ENCODE data around the gene IRF2BP2.

Gene IRF2BP2

DNA sequence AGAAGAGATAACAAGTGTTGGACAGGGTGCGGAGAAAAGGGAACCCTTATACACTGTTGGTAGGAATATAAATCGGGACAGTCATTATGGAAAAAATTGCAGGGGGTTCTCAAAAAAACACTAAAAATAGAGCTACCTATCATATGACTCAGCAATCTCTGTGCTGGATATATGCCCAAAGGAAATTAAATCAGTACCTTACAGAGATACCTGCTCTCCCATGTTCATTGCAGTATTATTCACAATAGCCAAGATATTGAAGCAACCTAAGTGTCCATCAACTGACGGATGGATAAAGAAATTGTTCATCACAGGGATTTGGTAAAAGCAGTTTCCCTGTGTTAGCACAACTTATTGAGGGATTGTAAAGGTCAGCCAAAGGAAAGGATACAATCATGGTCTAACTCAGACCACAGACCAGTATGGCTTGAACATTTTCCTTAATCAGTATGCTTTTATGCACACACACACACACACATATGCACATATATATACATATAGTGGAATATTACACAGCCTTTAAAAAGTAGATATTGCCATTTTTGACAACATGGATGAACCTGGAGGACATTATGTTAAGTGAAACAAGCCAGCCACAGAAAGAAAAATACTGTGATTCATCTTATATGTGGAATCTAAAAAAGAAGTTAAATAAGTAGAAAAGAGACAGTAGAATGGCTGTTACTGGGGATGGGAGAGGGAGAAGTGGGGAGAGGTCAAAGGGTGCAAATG, 44.2 kb upstream of the IRF2BP2 start:
- no peaks in the 10 kb centered on the region for H3K36me3 ChIP-seq (ENCODE audit: low read length)
- no peaks in the 10 kb centered on the region for H3K79me2 ChIP-seq (ENCODE audit: insufficient read depth, low read length)
- H3K27me3 ChIP-seq (ENCODE audit: low read length), result no peaks in the 10 kb centered on the region
- H3K9ac ChIP-seq (ENCODE audit: low read length), result no peak overlapping the region
- no peak overlapping the region for H2AFZ ChIP-seq (ENCODE audit: low read depth, low read length, severe bottlenecking)
- no peak overlapping the region for H3K4me2 ChIP-seq (ENCODE audit: low read depth, low read length, poor library complexity, severe bottlenecking)
- no peaks in the 10 kb centered on the region for H3K9me3 ChIP-seq (ENCODE audit: insufficient read depth, low read length)
- no peak overlapping the region for H3K4me3 ChIP-seq (ENCODE audit: insufficient read depth, low read length, poor library complexity, severe bottlenecking)
- H3K27ac ChIP-seq (ENCODE audit: low read depth, low read length), result no peak overlapping the region
- no peaks in the 10 kb centered on the region for H3F3A ChIP-seq (ENCODE audit: insufficient read depth)
- no peaks in the 10 kb centered on the region for H3K9me2 ChIP-seq (replicated peaks; ENCODE audit: insufficient read depth, low read length)
- no peak for TF ChIP-seq CTCF (IDR thresholded peaks at IDR 0.05; ENCODE audit: insufficient read depth, low read length, poor library complexity, severe bottlenecking)
- TF ChIP-seq EZH2phosphoT487 (conservative IDR thresholded peaks at IDR 0.05; ENCODE audit: low read length), result no peak
- no peaks in the 10 kb centered on the region for H4K20me1 ChIP-seq (ENCODE audit: low read depth, low read length)

- Histone ChIP-seq H3K9ac (ENCODE audit: low read length) (no peak overlapping the region), H3K4me2 (ENCODE audit: low read depth, low read length, poor library complexity, severe bottlenecking) (no peak overlapping the region), H2AFZ (ENCODE audit: low read depth, low read length, severe bottlenecking) (no peak overlapping the region), H3K9me3 (ENCODE audit: insufficient read depth, low read length) (no peaks in the 10 kb centered on the region), H3K36me3 (ENCODE audit: low read length) (no peaks in the 10 kb centered on the region), H3K27me3 (ENCODE audit: low read length) (no peaks in the 10 kb centered on the region), H3F3A (ENCODE audit: insufficient read depth) (no peaks in the 10 kb centered on the region), H3K79me2 (ENCODE audit: insufficient read depth, low read length) (no peaks in the 10 kb centered on the region), H3K4me3 (ENCODE audit: insufficient read depth, low read length, poor library complexity, severe bottlenecking) (no peak overlapping the region), H3K27ac (ENCODE audit: low read depth, low read length) (no peak overlapping the region), H3K9me2 (replicated peaks; ENCODE audit: insufficient read depth, low read length) (no peaks in the 10 kb centered on the region), H4K20me1 (ENCODE audit: low read depth, low read length) (no peaks in the 10 kb centered on the region)
- TF ChIP-seq CTCF (IDR thresholded peaks at IDR 0.05; ENCODE audit: insufficient read depth, low read length, poor library complexity, severe bottlenecking) (no peak), EZH2phosphoT487 (conservative IDR thresholded peaks at IDR 0.05; ENCODE audit: low read length) (no peak)
These were observed 39.6 kb upstream of the IRF2BP2 start for GRCh38 chr1:234649432-234650081.

DNA sequence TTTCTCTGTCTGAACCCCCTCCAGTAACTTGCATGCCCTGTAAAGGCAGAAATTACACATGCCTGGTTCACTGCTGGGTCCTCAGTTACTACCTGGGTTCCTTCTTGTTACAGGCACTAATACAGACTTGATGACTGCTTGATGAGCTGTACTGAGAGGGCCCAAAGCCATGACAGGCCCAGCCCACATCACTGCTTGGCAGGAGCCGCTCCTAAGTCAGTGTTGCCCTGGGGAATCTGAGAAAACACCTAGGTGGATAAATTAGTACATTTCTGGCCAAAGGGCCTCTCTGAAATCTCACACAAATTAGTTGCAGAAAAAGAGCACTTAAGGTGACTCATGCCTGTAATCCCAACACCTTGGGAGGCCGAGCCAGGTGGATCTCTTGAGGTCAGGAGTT, 37.8 kb upstream of the IRF2BP2 start:
- Histone ChIP-seq H2AFZ (ENCODE audit: low read depth, low read length, severe bottlenecking) (no peak overlapping the region), H3K27ac (ENCODE audit: low read depth, low read length) (no peak overlapping the region), H3K79me2 (ENCODE audit: insufficient read depth, low read length) (no peaks in the 10 kb centered on the region), H3F3A (ENCODE audit: insufficient read depth) (no peaks in the 10 kb centered on the region), H3K9me3 (ENCODE audit: insufficient read depth, low read length) (no peaks in the 10 kb centered on the region), H3K4me3 (ENCODE audit: insufficient read depth, low read length, poor library complexity, severe bottlenecking) (no peak overlapping the region), H3K9me2 (replicated peaks; ENCODE audit: insufficient read depth, low read length) (no peaks in the 10 kb centered on the region), H3K4me2 (ENCODE audit: low read depth, low read length, poor library complexity, severe bottlenecking) (no peak overlapping the region), H3K27me3 (ENCODE audit: low read length) (no peaks in the 10 kb centered on the region), H3K36me3 (ENCODE audit: low read length) (no peaks in the 10 kb centered on the region), H4K20me1 (ENCODE audit: low read depth, low read length) (no peaks in the 10 kb centered on the region), H3K9ac (ENCODE audit: low read length) (no peak overlapping the region)
- TF ChIP-seq CTCF (IDR thresholded peaks at IDR 0.05; ENCODE audit: insufficient read depth, low read length, poor library complexity, severe bottlenecking) (no peak), EZH2phosphoT487 (conservative IDR thresholded peaks at IDR 0.05; ENCODE audit: low read length) (no peak)
